ENCODE measurements around the gene C1orf53.
"Not testable (repeated sequence)": the region's sequence is repeated elsewhere in the genome, so short reads cannot be mapped to it uniquely, and the experiment has no call there.

GRCh38 chr1:197939159-197939980 is 36.9 kb downstream of the C1orf53 start:
- not testable (repeated sequence) for TF ChIP-seq CREB5 (CRISPR knock-in tag; IDR thresholded peaks at IDR 0.05; ENCODE audit: low read depth); CSRNP3 (CRISPR knock-in tag; IDR thresholded peaks at IDR 0.05); ARNTL (CRISPR knock-in tag; IDR thresholded peaks at IDR 0.05; ENCODE audit: borderline replicate concordance, low read depth); ISL1 (CRISPR knock-in tag; IDR thresholded peaks at IDR 0.05); PATZ1 (CRISPR knock-in tag; IDR thresholded peaks at IDR 0.05; ENCODE audit: borderline replicate concordance); ESRRG (CRISPR knock-in tag; IDR thresholded peaks at IDR 0.05); ZFP30 (CRISPR knock-in tag; IDR thresholded peaks at IDR 0.05); ZFP3 (CRISPR knock-in tag; IDR thresholded peaks at IDR 0.05); OSR1 (CRISPR knock-in tag; IDR thresholded peaks at IDR 0.05); POU6F1 (CRISPR knock-in tag; IDR thresholded peaks at IDR 0.05; ENCODE audit: borderline replicate concordance, low read depth); ZNF70 (CRISPR knock-in tag; IDR thresholded peaks at IDR 0.05); CSDC2 (CRISPR knock-in tag; IDR thresholded peaks at IDR 0.05)

All from SK-N-SH treated with all-trans-retinoic acid at 6 μM for 48 hours (cell line).